ENCODE results near the gene BPGM.

BPGM gene

DNA sequence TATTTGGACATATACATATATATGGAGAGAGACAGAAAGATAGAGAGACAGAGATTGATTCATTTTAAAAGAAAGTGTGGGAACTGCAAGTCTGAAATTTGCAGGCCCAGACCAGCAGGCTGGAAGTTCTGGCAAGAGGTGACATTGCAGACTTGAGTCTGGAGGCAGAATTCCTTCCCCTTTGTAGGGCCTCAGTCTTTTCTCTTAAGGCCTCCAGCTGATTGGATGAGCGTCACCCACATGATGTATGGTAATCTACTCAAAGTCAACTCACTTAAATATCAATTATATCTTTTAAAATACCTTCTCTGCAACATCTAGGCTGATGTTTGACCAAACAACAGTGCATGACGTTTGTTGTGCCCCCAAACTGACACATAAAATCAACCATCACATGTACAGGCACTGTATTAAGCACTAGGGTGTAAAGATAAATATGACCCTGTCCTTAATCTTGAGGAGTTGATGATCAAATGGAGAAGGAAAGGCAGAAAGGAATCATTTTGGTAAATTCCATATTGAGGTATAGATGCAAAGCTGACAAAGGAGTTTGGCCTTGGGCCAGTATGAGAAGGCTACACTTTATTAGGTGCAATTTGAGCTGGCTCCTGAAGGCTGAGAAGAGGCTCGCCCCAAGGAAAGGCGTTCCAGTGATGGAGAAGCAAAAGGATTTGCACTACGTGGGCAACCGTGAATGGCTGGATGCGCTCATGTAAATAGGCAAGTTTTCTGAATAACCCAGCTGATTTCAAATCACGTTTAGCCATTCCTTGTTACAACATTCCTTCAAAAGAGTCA lies 52.6 kb downstream of the BPGM start:
- no peak for DNase-seq

DNA sequence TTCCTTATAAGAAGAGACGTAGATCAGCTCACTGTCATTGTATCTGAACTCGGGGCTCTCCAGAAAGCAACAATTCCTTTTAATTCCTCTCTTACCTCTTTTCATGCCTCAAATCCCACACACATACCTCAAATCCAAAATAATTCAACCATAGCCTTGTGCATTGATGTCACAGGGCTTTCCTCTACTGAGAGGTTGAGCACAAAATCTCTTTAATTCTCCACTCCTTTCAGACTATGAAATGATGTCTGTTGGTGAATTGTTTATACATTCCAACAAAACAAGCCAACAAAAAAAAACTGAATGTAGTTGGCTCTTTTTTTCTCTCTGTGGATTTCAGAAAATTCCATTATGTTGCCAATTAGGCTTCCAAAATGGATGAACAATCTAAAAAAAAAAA lies 53.2 kb downstream of the BPGM start:
- no peak for DNase-seq

DNA sequence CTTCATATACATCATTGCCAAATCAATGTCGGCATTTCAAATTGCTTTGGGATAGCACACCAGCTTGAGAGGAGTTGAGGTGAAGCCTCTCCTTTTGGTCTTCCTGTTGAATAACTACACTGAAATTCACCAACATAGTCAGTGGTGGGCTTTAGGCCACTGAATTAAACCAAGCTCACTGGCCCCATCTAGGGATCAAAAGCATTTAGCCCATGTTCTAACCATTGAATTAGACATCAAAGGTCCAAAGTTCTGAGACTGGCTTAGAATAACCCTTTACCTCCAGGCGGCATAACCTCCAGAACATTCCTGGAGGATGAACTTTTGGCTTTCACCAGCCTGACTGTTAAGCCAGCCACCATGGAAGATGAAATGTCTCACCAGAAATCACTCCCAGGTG lies 54.6 kb downstream of the BPGM start:
- DNase-seq: no peak

DNA sequence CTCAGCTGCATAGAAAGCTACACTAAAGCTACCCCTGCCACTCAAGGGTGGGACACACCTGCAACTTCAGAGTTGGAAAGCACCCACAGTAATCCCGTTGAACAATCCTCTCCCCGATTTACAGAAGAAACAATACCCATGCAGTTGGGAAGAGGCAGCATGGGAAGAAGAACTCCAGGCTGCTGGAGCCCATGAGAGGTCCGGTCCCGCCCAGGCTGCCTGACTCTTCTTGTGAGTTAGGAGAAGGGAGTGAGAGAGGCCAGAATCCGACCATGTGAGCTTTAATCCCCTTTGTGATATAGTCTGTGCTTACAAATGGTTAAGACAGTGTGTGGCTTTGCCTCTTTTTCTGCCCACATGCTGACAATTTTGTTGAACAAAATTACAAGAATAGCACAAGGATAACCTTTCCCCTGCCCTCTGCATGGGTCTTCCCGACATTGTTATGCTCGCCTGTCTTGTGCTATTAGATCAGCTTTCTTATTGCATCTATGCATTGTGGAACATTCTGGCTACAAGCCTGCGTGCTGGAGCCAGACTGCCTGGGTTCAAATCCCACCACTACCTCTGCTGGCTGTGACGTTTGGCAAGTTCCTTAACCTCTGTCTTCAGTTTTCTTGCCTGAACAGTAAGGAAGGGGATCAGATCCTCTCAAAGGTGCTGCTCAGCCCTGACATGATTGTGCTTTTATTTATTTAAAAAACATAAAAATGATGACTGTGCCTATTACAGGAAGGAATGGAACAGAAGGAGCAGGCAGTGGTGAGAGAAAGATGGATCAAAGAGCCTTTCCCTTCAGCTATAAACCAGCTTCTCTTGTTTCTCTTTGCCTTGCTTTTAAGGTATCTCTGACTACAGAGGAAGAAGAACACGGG lies 56.0 kb downstream of the BPGM start:
- no peak for DNase-seq

DNA sequence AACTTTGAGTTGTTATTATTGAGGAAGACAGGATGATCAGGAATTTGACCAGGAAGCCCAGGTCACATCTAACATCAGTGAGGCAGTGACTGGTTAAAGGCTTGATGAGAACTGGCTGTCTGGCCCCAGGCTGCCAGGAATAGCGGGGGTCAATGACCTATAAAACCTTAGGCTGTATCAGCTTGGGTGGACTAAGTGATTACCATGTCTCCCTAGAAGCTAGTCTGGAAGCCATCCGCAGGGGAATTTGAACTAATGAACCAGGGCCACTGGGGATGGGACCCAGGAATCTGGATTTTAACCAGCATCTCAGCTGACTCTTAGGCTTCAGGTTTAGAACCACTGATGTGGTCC lies 56.6 kb downstream of the BPGM start:
- no peak for DNase-seq

DNA sequence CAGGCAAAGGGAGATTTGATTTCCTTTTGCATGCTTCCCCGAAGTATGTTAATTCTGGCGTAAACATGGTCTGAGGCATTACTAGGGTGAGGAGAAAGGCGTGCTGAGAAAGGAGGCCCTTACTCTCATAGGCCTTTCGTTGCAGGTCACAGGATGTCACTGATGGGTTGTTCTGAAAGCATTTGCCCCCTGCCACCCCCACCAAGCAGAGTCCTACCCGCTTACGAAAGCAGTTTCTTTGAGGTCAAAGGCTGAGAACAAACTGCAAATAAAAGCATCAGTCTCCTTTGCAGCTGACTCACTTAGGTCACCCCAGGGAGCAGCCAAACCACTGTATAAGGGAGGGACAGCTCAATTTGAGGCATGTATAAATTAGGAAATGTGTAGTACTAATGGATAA lies 57.1 kb downstream of the BPGM start:
- no peak for DNase-seq

DNA sequence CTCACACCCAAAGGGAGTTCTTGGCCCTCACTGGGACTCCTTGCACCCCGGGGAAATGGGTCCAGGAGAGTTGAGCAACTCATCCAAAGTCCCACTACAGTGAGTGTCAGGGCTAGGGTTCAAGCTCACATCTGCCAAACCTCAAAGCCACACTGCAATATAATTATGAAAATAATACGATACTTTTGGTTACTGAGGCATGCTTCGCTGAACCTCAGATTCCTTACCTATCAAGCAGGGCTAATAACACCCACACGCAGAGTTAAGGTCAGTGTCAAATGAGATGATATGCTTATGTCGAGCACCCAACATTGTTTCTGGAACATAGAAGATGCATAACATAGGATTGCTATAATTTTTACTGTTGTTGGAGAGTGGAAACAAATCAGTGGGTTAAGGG lies 58.2 kb downstream of the BPGM start:
- DNase-seq: no peak

DNA sequence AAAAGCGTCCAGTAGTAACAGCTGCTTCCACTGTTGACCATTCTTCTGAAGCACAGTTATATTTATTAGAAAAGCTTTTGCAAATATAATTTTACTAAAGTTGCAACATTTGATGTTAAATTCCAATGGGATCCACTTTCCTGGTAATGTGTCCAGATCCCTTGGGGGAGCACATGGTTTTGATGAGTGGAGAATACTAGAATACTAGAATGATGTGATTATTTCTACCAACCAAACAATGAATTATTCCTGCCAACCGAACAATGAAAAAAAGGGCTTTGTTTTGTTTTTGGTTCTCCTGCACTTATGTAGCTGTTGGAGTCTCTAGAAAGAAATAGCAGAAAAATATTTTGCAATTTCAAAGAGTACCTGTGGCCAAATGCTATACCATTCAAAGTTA lies 59.1 kb downstream of the BPGM start:
- DNase-seq: no peak

DNA sequence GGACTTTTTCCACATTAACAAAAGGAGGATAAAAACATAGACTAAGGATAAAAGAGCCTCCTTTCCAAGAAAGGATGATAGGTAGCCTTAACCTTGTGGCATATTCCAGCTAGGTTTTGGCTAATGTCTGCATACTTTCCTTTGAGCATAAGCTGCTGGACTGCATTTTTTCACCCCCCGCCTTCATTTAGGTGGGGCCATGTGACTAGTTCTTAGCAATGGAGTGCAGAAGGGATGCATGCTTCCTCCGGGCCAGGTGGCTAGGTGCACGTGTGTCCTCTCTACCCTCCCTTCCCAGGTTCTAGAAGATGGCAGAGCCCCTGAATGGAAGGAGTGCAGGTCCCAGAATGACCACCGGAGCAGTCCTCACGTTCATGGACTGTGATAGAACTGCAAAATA lies 59.8 kb downstream of the BPGM start:
- no peak for DNase-seq

DNA sequence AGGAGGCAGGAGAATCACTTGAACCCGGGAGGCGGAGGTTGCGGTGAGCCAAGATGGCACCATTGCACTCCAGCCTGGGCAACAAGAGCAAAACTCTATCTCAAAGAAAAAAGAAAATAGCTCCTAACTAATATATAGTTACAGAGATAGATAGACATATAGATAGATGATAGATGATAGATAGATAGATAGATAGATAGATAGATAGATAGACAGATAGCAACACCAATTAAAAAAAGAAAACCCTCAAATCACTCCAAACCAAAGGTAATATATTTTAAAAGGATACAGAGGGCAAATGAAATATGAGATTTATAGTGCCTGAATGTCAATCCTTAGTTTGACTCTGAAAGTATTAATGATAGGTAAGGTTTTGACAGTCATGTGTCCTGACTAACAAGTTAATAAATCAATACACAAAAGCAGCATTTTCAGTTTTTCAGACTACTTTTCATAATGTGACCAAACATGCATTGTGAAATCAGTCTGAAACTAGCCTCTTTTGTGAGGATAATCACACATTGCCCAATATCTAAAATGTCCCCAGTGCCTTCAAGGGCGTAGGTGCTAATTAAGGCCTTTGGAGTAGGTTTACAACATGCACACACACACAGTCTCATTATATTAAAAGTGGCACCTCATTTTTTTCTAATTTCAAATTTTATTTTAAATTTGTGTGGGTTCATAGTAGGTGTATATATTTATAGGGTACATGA lies 61.2 kb downstream of the BPGM start:
- DNase-seq: no peak

DNA sequence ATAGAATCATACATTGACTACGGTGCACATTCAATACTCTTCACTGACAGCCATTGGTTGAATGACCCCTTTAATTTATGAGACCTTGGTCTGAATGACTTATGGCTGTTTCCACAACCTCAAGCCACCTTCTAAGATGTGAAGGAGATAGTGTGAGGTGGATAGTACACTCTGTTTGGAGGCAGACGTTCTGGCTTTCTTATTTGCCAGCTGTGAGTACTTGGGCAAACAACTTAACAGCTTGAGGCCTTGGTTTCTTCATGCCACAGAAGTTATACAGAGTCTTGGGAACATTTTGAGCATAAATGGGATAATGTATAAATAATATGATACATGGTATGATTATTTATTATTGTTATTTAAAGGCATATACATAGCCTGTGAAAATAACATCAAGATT lies 62.0 kb downstream of the BPGM start:
- DNase-seq: no peak

DNA sequence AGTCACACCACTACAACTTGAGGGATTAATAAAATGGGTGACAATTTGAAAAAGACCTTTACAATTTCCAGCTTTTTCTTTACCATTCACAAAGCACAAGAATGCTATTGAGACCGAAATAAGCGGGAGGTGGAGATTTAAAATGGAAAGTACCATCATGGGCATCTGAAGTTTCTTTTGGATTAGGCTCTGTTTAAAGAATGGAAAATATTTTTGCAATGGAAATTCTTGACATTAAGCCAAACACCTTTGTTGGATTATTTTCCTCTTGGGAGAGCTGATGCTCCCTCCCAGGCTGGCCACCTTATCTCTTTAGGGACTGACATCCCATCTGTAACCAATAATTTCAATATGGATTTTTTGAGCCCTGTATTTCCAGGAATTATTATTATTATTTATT lies 62.5 kb downstream of the BPGM start:
- DNase-seq: no peak

DNA sequence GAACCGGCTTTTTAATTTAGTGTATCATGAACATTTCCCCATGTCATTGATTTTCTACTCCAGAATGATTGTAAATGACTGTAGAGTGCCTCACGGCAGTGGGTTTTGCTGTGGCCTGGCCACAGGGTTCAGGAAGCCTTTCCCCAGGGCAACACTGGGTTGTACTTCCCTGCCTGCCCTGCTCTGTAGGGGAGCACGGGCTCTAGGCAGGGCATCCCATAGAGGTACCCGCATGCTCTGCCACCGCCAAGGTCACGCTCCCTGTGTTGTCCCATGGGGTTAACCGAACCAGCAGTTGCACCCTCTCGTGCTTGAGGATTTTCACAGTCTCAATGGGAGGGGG lies 63.8 kb downstream of the BPGM start:
- DNase-seq: no peak

DNA sequence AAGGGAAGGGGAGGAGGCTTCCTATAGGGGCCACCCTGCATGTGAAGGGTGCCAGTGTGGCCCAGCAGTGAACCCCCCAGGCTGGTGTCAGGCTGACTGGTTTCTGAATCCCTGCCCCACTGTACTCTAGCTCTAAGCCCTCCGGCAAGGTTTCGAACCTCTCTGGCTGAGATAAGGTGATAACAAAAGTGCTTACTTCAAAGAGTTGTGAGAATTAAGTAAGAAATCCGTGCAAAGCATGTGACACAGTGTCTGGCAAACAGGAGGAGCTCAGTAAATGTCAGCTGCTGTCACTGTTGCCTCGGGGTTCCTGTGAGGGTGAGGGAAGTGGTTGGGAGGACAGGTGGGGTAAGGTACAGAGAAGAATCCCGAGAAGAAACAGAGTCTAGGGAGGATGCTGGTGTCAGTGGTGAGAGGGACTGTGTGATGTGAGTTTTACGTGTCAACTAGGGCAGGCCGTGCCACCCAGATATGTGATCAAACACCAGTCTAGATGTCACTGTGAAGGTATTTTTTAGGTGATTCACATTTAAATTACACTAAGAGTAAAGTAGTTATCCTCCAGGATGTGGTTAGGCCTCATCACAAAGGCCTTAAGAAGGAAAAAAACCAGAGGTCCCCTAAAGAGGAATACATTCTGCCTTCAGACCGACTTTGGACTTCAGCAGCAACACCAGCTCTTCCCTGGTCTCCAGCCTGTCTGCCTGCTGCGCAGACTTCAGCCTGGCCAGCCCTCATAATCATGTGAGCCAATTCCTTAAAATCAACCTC lies 64.4 kb downstream of the BPGM start:
- peak; percentile 50 for DNase-seq

DNA sequence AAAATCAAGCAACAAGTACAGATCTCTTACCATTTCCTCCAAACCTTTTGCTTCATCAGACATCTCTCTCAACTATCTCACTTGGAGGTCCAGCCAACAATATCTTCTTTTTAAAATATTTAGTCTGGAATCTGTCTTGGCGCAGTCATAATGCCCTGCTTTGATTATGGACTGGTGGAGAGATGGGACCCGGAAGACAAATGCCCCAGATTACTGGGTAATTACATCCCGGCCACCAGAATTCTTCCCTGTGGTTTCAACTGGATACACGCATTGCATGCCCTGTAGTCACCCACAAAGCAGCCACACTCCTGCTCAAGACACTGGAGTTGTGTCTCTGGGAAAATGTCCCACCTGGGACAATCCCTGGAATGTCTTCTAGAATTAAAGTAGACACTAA lies 65.5 kb downstream of the BPGM start:
- no peak for DNase-seq

DNA sequence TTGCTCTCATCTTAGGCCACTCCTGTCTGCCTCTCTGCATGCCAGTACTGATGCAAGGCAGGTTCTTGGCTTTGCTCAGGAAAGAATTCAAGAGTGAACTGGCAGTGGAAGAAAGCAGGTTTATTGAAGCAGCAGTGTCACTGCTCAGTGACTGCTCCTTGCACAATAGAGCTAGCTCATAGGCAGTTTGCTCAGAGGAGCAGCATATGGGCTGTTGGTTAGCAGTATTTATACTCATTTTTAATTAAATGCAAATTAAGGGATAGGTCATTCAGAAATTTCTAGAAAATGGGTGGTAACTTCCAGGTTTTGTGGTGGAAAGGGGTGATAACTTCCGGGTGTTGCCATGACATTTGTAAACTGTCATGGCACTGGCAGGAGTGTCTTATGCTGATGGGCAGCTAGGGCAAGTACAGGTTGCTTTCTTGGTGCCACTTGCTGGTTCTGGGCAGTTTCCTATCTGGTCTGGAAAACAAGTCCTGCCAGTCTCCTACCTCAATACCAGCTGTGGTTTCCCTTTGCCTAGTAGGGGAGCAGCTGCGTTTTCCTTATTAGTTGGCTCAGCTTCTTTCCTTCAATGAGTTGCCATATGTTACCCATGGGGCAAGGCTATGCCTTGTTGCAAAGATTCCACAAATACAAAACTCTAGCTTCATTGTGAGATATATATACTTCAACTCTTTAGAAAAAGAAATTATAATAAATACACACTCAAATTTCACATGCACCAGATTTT lies 68.0 kb downstream of the BPGM start:
- no peak for DNase-seq

DNA sequence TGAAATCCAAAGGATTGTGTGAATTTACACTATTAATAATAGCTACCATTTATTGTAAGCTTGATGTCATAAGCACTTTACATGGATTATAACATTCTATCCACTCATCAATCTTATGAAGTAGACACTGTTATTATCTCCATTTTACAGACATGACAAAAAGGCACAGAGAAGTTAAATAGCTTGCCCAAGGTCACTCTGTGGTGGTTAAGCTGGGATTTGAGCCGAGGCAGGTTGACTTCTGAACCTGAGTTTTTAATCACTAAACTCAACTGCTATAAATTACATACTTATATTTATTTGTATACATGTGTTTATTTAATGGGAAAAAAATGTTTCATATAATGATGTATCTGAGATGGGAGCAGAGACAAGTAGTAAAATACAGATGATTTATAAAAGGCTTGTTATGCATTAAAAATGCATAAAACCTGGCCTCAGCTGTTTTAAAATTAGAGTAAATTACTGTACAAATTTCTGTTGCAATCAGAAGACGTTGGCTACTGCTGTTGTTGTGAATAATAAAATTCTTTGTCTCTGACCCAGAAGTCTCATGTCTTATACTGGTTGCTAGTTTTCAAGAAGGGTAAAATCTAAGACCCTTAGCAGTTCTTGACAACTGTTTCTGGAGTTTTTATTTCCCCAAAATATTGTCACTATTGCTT lies 71.7 kb downstream of the BPGM start:
- DNase-seq: no peak

DNA sequence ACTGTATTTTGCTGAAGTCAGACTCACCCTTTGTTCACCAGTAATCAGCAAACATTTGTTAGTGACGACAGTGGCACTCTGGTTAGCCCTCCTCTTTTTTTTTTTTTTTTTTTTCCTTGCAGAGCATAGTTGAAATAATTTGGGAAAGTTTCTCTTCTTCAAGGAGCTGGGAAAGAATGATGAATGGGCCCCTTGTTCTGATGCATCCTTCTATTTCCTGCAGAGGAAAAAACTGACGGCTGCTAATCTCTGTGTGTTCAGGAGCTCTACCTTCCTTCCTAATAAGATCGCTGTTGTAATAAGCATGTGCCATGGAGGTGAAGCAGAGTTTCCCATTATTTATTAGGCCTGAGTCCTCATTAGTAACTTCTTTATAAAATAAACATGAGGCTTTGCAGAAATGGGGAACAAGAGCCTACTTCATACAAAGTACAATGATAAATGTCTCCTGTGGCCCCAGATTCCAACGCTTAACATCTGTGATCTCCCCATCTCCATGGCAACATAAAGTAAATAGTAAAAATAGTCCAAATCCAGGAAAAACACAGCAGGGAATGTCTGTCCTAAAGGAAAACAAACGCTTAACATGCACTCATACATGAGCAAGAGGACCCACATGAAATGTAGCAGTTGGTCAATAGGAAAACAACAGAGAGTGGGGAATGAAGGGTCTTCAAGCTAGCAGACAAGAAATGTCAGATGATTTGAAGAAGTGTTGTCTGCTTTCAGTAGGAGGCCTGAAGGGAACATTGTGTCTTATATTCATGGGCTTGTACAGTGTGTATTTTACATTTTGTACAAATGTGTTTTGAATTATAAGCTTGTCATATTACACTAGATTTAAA lies 73.7 kb downstream of the BPGM start:
- no peak for DNase-seq

DNA sequence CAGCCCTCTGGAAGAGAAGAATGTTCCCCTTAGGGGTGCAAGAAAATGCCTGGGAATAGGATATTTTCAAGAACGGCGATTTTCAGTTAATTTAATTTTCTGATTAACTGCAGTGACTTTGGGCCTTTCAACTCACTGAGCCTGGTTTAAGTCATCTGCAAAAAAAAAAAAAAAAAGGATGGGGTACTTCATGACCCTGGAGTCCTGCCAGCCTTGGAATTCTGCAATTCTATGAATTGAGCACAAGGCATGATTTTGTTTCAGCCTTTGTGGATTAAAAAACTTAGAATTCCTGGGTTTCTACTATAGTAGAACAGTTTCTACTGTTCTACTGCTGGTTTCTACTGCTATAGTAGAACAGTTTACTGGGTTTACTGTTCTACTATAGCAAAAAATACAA lies 74.5 kb downstream of the BPGM start:
- DNase-seq: no peak

DNA sequence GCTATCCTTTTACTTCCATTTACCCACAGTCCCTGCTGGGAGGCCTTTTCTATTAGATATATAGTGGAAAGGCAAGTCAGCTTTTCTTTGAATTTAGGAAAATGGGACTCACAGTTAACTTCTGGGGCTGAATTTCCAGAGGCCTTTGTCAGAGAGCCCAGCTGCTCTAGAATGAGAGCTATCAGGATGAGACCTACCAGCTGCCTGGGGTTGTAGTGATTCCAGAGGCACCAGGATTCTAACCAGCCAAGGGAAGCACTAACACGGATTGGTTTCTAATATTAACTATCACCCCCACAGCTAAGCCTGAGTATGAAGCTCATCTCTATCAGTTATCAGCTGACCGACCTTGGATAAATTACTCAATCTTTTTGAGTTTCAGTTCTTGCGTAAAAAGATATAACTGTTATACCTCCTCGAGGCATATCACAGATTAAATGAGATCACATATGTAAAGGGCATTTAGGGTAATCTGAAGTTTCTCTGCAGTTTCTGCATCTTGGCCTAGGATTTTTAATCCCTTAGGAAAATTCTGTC lies 76.2 kb downstream of the BPGM start:
- DNase-seq: no peak

DNA sequence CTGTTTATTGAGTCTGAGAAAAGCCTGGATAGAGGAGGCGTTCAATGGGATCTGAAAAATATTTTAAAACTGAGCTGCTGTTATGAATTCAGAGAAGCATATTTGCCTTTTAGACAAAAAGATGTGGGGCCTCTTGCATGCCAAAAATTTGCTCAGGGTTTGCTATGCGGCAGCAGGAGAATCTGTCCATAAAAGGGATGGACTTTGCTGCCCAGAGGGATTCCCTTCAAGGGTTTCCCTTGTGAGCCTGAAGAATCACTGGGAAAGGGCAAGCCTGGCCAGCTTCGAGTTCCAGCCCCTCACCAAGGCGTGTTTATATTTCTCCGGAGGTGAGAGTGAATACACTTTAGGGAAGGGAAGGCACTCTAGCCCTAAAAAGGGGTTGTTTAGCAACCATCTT lies 77.2 kb downstream of the BPGM start:
- no peak for DNase-seq

Data from CD4-positive, alpha-beta T cell treated with Interferon gamma for 1 hour (primary cell).